MCF 10A (cell line): ENCODE measurements around the gene GORASP1. TPM values are rescaled to one million over a fixed set of nuclear protein-coding genes. Genes with fewer than 3 reads are reported as not detected.

Experiments
- BruUV-seq: library from RNA; stranded (reverse); fragments of 400-500 nt; replicated peaks from 2 replicates; lab custom pipeline; 2021; lab: Mats Ljungman, UMichigan
- CTCF ChIA-PET: fragments of 300-600 bp; sonication (Branson Sonifier 250); formaldehyde crosslinking; extraction: SDS; loops from one replicate; lab custom pipeline; 2021; ENCODE audit warnings: antibody characterized with exemption, inconsistent platforms; lab: Yijun Ruan, JAX
- POLR2A ChIA-PET: fragments of 300-600, 350-650 bp; sonication (Branson Sonifier 250); formaldehyde crosslinking; extraction: SDS; loops from one replicate; lab custom pipeline; 2020; ENCODE audit warnings: antibody characterized with exemption, inconsistent platforms; lab: Yijun Ruan, JAX
- DNase-seq: peaks from one replicate; pipeline ENCODE4 v3.0.0-alpha.2; 2018; ENCODE audit not compliant: unreplicated experiment
- H3K27ac Mint-ChIP-seq: one replicate; pipeline ENCODE4 v1.8.0; 2022; ENCODE audit warnings: mild to moderate bottlenecking, low read depth, mixed read lengths; ENCODE audit not compliant: unreplicated experiment
- H3K27me3 Mint-ChIP-seq: one replicate; pipeline ENCODE4 v1.8.0; 2022; ENCODE audit warnings: mixed read lengths; ENCODE audit not compliant: insufficient read depth, unreplicated experiment
- H3K36me3 Mint-ChIP-seq: one replicate; pipeline ENCODE4 v1.8.0; 2022; ENCODE audit warnings: mild to moderate bottlenecking, moderate library complexity, mixed read lengths; ENCODE audit not compliant: insufficient read depth, unreplicated experiment
- H3K4me1 Mint-ChIP-seq: one replicate; pipeline ENCODE4 v1.8.0; 2022; ENCODE audit warnings: mixed read lengths; ENCODE audit not compliant: insufficient read depth, unreplicated experiment
- H3K4me3 Mint-ChIP-seq: one replicate; pipeline ENCODE4 v1.8.0; 2022; ENCODE audit warnings: mild to moderate bottlenecking, moderate library complexity, mixed read lengths; ENCODE audit not compliant: unreplicated experiment
- H3K9me3 Mint-ChIP-seq: one replicate; pipeline ENCODE4 v1.8.0; 2022; ENCODE audit warnings: mixed read lengths; ENCODE audit not compliant: unreplicated experiment
- CTCF ChIP-seq: fragments of 200-600 bp; IDR thresholded peaks from one replicate; pipeline ENCODE4 v1.8.0; 2022; ENCODE audit warnings: antibody characterized with exemption, mild to moderate bottlenecking; ENCODE audit not compliant: unreplicated experiment
- intact Hi-C: fragments of 100-400 bp; cut with micrococcal nuclease; formaldehyde crosslinking; loops from 2 replicates; pipeline ENCODE4 v1.14.1; 2022
- total RNA-seq: library from RNA; stranded (reverse); gene quantifications from 2 replicates; pipeline ENCODE4 v1.2.3, GENCODE V29; 2022

Gene GORASP1
- total RNA-seq, 1 experiment from 2014 or later = 34.4 TPM

DNA sequence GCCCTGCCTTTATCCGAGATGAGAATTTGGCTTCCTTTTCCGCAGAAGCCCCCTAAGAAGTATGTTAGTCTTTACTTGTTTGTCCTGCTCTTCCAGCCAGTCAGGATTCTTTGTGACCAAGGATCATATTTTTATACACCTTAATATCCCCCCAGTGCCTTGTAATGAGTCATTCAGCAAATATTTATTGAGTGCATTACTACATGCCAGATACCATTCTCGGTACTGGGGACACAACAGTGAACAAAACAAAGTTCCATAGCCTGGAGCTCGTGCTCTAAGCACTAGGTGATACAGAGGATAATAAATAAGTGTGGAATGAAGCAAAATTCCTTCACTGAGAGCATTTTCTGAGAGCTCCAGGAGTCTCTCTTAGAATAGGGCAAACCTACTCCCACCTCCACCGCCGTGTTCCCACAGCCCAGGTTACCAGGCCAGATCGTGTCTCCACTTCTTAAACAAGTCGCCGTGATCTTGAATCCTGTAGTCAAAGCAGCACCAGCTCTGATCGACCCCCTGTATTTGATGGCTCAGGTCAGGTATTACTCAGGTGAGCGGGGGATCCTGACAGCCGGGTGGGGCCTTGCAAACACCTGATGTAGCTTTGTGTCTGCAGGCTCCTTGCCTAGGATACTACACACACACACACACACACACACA lies 18.5 kb upstream of the GORASP1 start:
- H3K4me1 Mint-ChIP-seq = peaks cover 12% of the 10 kb centered on the region
- CTCF ChIA-PET = interaction anchor here (0.6 to 9.5 kb wide), 29 partner anchors 10 to 1898 kb away, joined by 3 to 187 read pairs (median 3); partner anchors contain the start of genes GORASP1 and TTC21A
- no peak for DNase-seq
- intact Hi-C loops = loop anchor here (1.0 to 2.0 kb wide), 4 partner anchors 21 to 162 kb away; no protein-coding TSS in a partner anchor
- no peaks in the 10 kb centered on the region for H3K27me3 Mint-ChIP-seq
- POLR2A ChIA-PET = interaction anchor here (0.6 to 2.0 kb wide), 6 partner anchors 16 to 167 kb away, joined by 3 to 10 read pairs (median 4); no protein-coding TSS in a partner anchor
- H3K36me3 Mint-ChIP-seq = no peaks in the 10 kb centered on the region
- no TSS peak for BruUV-seq
- no peak for TF ChIP-seq CTCF
- H3K9me3 Mint-ChIP-seq = no peaks in the 10 kb centered on the region
- H3K27ac Mint-ChIP-seq = no peak overlapping the region
- H3K4me3 Mint-ChIP-seq = no peak overlapping the region

- no peak overlapping the region for H3K27ac Mint-ChIP-seq
- peaks cover 12% of the 10 kb centered on the region for H3K4me1 Mint-ChIP-seq
- CTCF ChIA-PET = interaction anchor here (0.7 to 9.5 kb wide), 15 partner anchors 9 to 164 kb away, joined by 3 to 187 read pairs (median 4); partner anchors contain the start of genes GORASP1 and TTC21A
- DNase-seq = peak; percentile 47
- POLR2A ChIA-PET = interaction anchor here (0.6 to 2.0 kb wide), 5 partner anchors 16 to 163 kb away, joined by 3 to 10 read pairs (median 4); no protein-coding TSS in a partner anchor
- H3K4me3 Mint-ChIP-seq = no peak overlapping the region
- H3K36me3 Mint-ChIP-seq = no peaks in the 10 kb centered on the region
- TF ChIP-seq CTCF = no peak
- BruUV-seq = no TSS peak
- H3K27me3 Mint-ChIP-seq = no peaks in the 10 kb centered on the region
- intact Hi-C loops = no loop called here
- no peaks in the 10 kb centered on the region for H3K9me3 Mint-ChIP-seq
These were observed 17.7 kb upstream of the GORASP1 start for GRCh38 chr3:39124876-39125840.

- CTCF ChIA-PET = no interaction called here
- intact Hi-C loops = no loop called here
These were observed 15.4 kb upstream of the GORASP1 start for GRCh38 chr3:39122813-39123212.

More at GRCh38 chr3:39122813-39123212, 15.4 kb upstream of the GORASP1 start:
- H3K4me1 Mint-ChIP-seq = peaks cover 12% of the 10 kb centered on the region
- no peaks in the 10 kb centered on the region for H3K27me3 Mint-ChIP-seq
- TF ChIP-seq CTCF = no peak
- DNase-seq = no peak
- no peak overlapping the region for H3K27ac Mint-ChIP-seq
- POLR2A ChIA-PET = no interaction called here
- no peak overlapping the region for H3K4me3 Mint-ChIP-seq
- BruUV-seq = no TSS peak
- no peaks in the 10 kb centered on the region for H3K36me3 Mint-ChIP-seq
- no peaks in the 10 kb centered on the region for H3K9me3 Mint-ChIP-seq
